ENCODE data around the gene ZCCHC10. TPM values are rescaled to one million over a fixed set of nuclear protein-coding genes. Genes with fewer than 3 reads are reported as not detected.
"Not testable (repeated sequence)": the region's sequence is repeated elsewhere in the genome, so short reads cannot be mapped to it uniquely, and the experiment has no call there.

The ZCCHC10 gene
- total RNA-seq, 4 donors from 2014 or later, result 8.9 to 28.9 (median 18.5) TPM

- peak overlapping the region in 3 of 4 donors; percentile 6 to 29 (median 24) for H3K4me3 ChIP-seq
- intact Hi-C loops (cut with DNase I; ENCODE audit: low total_unique reads), result no loop called here
- no peaks in the 10 kb centered on the region for H3K9me3 ChIP-seq
- no peak for TF ChIP-seq CTCF (IDR thresholded peaks at IDR 0.05 in 4 of 5, conservative IDR thresholded peaks at IDR 0.05 in 1 of 5)
- in situ Hi-C loops (cut with MboI; ENCODE audit: low sequenced_read_pairs in 4 of 4), result no loop called here
- H3K36me3 ChIP-seq, result no peaks in the 10 kb centered on the region
- ATAC-seq (peak in 1 of 2 donors; percentile 39), DNase-seq (no peak)
- no peaks in the 10 kb centered on the region for H3K27me3 ChIP-seq
- H3K27ac ChIP-seq, result peak overlapping the region; percentile 92 to 100 (median 98)
- H3K4me1 ChIP-seq, result peaks cover 39 to 42% of the 10 kb centered on the region in 2 donors
Observed at GRCh38 chr5:133048993-133049725, 22.8 kb upstream of the ZCCHC10 start.

- peaks cover 27 to 28% of the 10 kb centered on the region in 2 donors for H3K4me1 ChIP-seq
- no peak overlapping the region for H3K27ac ChIP-seq
- TF ChIP-seq POLR2A (IDR thresholded peaks at IDR 0.05) (no peak), CTCF (IDR thresholded peaks at IDR 0.05 in 4 of 5, conservative IDR thresholded peaks at IDR 0.05 in 1 of 5) (no peak)
- DNase-seq (no peak), ATAC-seq (no peak)
- no peaks in the 10 kb centered on the region for H3K9me3 ChIP-seq
- no peak overlapping the region for H3K4me3 ChIP-seq
- no peaks in the 10 kb centered on the region for H3K36me3 ChIP-seq
- H3K27me3 ChIP-seq, result no peaks in the 10 kb centered on the region
- in situ Hi-C loops (cut with MboI; ENCODE audit: low sequenced_read_pairs in 4 of 4), result no loop called here
- intact Hi-C loops (cut with DNase I; ENCODE audit: low total_unique reads), result no loop called here
Observed at GRCh38 chr5:133047404-133047803, 21.1 kb upstream of the ZCCHC10 start.

GRCh38 chr5:133046560-133046959 is 20.2 kb upstream of the ZCCHC10 start:
- ATAC-seq; in situ Hi-C loops (cut with MboI; ENCODE audit: low sequenced_read_pairs in 4 of 4): not testable (repeated sequence)

DNA sequence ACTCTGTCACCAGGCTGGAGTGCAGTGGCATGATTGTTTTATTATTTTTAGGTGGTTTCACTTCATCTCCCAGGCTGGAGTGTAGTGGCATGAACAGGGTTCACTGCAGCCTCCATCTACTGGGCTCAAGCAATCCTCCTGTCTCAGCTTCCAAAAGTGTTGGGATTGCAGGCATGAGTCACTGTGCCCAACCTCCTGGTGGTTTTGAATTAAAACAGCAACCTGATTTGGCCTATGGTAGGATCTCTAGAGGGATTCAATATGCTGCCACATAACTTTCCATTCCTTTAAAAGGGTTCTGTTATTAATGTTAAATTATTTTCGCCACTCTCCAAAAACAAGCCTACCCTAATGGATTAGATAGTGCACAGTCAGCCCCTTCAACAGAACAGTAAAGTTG is 15.6 kb upstream of the ZCCHC10 start:
- DNase-seq (no peak), ATAC-seq (no peak)
- TF ChIP-seq POLR2A (IDR thresholded peaks at IDR 0.05) (no peak), CTCF (IDR thresholded peaks at IDR 0.05 in 4 of 5, conservative IDR thresholded peaks at IDR 0.05 in 1 of 5) (no peak)
- Histone ChIP-seq H3K27me3 (no peaks in the 10 kb centered on the region), H3K9me3 (no peaks in the 10 kb centered on the region), H3K4me3 (no peak overlapping the region), H3K27ac (no peak overlapping the region), H3K36me3 (no peaks in the 10 kb centered on the region), H3K4me1 (no peaks in the 10 kb centered on the region)
- intact Hi-C loops (cut with DNase I; ENCODE audit: low total_unique reads), result no loop called here
- in situ Hi-C loops (cut with MboI; ENCODE audit: low sequenced_read_pairs in 4 of 4), result no loop called here

More at GRCh38 chr5:133046560-133046959, 20.2 kb upstream of the ZCCHC10 start:
- intact Hi-C loops (cut with DNase I; ENCODE audit: low total_unique reads); H3K9me3 ChIP-seq; H3K27me3 ChIP-seq; H3K36me3 ChIP-seq; H3K4me3 ChIP-seq; H3K27ac ChIP-seq; DNase-seq: not testable (repeated sequence)
- peaks cover 27 to 28% of the 10 kb centered on the region in 2 donors for H3K4me1 ChIP-seq

DNA sequence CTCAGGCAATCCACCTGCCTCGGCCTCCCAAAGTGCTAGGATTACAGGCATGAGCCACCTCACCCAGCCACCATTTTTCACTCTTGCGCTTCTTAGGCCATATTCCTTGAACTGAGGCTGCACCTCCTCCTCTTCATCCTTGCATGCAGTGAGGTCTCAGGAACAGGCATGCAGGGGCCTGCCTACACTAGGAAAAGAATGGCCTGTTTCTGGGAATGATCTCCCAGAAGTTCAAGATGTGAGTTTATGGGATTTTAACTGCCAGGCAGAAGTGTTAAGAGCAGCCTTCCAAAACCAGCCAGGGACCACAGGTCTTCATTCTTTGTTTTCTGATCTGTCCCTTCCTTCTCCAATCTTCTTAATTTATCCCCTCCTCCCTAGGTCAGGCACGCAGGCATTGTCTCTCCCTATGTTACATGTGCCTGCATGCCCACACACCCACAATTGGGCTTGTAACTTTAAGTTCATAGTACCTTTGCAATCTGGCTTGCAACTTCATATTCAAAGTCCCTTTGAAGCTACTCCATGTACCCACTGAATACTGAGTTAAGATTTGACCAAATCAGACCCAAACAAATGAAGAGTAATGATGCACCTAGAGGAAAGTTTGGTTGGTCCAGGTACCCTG is 14.9 kb upstream of the ZCCHC10 start:
- no peak overlapping the region for H3K4me3 ChIP-seq
- ATAC-seq, result no peak
- in situ Hi-C loops (cut with MboI; ENCODE audit: low sequenced_read_pairs in 4 of 4) (no loop called here), intact Hi-C loops (cut with DNase I; ENCODE audit: low total_unique reads) (no loop called here)
- H3K27me3 ChIP-seq, result no peaks in the 10 kb centered on the region
- H3K36me3 ChIP-seq, result no peaks in the 10 kb centered on the region
- no peak overlapping the region for H3K27ac ChIP-seq
- TF ChIP-seq CTCF (IDR thresholded peaks at IDR 0.05 in 4 of 5, conservative IDR thresholded peaks at IDR 0.05 in 1 of 5) (no peak), POLR2A (IDR thresholded peaks at IDR 0.05) (no peak)
- no peaks in the 10 kb centered on the region for H3K4me1 ChIP-seq
- no peaks in the 10 kb centered on the region for H3K9me3 ChIP-seq
- DNase-seq, result no peak

- H3K27me3 ChIP-seq; H3K27ac ChIP-seq; H3K36me3 ChIP-seq; H3K4me3 ChIP-seq; intact Hi-C loops (cut with DNase I; ENCODE audit: low total_unique reads); H3K4me1 ChIP-seq; ATAC-seq; in situ Hi-C loops (cut with MboI; ENCODE audit: low sequenced_read_pairs in 4 of 4); H3K9me3 ChIP-seq; DNase-seq: not testable (repeated sequence)
Observed at GRCh38 chr5:133036677-133037076, 10.3 kb upstream of the ZCCHC10 start.

Measured in gastrocnemius medialis (tissue), 4 donors.